SK-N-MC (cell line): ENCODE measurements around the gene VSX2.

Experiments
- EZH2 ChIP-seq: fragments of 200-600 bp; sonication (generic); IDR thresholded peaks from one replicate; pipeline ENCODE4 v1.6.1; 2017; ENCODE audit warnings: antibody characterized with exemption
- FOXP2 ChIP-seq: optimal IDR thresholded peaks from 2 replicates; pipeline ENCODE3; 2011; ENCODE audit warnings: mild to moderate bottlenecking, moderate library complexity; ENCODE audit not compliant: insufficient read depth; ENCODE audit errors: extremely low read length, control extremely low read depth
- POLR2AphosphoS5 ChIP-seq: IDR thresholded peaks from 2 replicates; pipeline ENCODE4 v1.6.1; 2012; ENCODE audit warnings: mild to moderate bottlenecking, low read depth, low read length, borderline replicate concordance

GRCh38 chr14:74243051-74243450 is 3.8 kb downstream of the VSX2 start:
- TF ChIP-seq POLR2AphosphoS5 (no peak), FOXP2 (no peak), EZH2 (no peak)
